ENCODE measurements around the gene PRR36.
A peak's percentile ranks its signal among the peaks of the same experiment; 100 is the strongest.
"Not testable (repeated sequence)": the region's sequence is repeated elsewhere in the genome, so short reads cannot be mapped to it uniquely, and the experiment has no call there.

Gene PRR36

GRCh38 chr19:7863157-7863970, 10.8 kb downstream of the PRR36 start:
- DNase-seq (ENCODE audit: low read depth), result no peak
- H3K4me3 ChIP-seq (ENCODE audit: control insufficient read depth, low read depth, low read length), result no peak overlapping the region
- TF ChIP-seq, protein P1, sequence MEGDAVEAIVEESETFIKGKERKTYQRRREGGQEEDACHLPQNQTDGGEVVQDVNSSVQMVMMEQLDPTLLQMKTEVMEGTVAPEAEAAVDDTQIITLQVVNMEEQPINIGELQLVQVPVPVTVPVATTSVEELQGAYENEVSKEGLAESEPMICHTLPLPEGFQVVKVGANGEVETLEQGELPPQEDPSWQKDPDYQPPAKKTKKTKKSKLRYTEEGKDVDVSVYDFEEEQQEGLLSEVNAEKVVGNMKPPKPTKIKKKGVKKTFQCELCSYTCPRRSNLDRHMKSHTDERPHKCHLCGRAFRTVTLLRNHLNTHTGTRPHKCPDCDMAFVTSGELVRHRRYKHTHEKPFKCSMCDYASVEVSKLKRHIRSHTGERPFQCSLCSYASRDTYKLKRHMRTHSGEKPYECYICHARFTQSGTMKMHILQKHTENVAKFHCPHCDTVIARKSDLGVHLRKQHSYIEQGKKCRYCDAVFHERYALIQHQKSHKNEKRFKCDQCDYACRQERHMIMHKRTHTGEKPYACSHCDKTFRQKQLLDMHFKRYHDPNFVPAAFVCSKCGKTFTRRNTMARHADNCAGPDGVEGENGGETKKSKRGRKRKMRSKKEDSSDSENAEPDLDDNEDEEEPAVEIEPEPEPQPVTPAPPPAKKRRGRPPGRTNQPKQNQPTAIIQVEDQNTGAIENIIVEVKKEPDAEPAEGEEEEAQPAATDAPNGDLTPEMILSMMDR (conservative IDR thresholded peaks at IDR 0.05; ENCODE audit: control insufficient read depth, insufficient read depth, low read depth, low read length), result no peak

DNA sequence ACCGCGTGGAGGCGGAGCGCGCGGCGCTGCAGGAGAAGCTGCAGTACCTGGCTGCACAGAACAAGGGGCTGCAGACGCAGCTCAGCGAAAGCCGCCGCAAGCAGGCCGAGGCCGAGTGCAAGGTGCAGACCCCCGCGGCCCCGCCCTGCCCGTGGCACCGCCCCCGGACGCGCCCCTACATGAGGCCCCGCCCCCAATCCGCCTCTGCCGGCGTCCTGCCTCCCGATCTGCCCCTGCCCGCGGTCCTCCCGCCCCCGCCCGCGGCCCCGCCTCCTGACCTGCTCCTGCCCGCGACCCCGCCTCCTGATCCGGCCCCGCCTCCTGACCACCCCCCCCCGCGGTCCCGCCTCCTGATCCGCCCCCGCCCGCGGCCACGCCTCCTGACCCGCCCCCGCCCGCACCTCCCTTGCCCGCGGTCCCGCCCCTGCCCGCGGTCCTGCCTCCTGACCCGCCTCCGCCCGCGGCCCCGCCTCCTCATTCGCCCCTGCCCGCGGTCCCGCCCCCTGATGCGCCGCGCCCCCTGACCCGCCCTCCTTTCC, 11.7 kb downstream of the PRR36 start:
- DNase-seq (ENCODE audit: low read depth), result peak; percentile 27
- no peak overlapping the region for H3K4me3 ChIP-seq (ENCODE audit: control insufficient read depth, low read depth, low read length)
- TF ChIP-seq, protein P1 (conservative IDR thresholded peaks at IDR 0.05; ENCODE audit: control insufficient read depth, insufficient read depth, low read depth, low read length), result no peak

DNA sequence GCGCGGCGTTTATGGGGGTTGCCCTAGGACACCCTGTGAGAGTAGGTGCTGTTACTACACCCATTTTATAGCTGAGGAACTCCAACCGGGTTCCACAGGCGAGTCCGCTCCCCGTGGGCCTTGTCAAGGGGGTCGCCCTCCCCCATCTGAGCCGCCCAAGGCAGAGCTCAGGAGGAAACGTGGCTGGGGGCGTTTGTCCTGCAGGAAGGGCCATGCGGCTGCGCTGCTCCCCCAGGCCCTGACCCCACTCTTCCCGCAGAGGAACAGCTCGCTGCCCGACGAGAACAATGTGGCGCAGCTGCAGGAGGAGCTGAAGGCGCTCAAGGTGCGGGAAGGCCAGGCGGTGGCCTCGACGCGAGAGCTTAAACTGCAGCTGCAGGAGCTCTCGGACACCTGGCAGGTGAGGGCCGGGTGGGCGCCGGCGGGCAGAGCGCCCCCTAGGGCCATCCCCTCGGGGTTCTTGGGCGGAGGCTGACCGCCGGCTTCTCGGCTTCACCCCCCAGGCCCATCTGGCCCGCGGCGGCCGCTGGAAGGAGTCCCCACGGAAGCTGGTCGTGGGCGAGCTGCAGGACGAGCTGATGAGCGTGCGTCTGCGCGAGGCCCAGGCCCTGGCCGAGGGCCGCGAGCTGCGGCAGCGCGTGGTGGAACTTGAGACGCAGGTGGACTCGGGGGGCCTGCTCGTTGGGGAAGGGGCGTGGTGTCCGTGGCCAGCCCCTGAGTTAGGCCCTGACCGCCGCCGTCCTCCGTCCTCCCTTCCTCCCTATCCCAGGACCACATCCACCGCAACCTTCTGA, 12.4 kb downstream of the PRR36 start:
- no peak for DNase-seq (ENCODE audit: low read depth)
- TF ChIP-seq, protein P1 (conservative IDR thresholded peaks at IDR 0.05; ENCODE audit: control insufficient read depth, insufficient read depth, low read depth, low read length), result no peak
- H3K4me3 ChIP-seq (ENCODE audit: control insufficient read depth, low read depth, low read length), result no peak overlapping the region

DNA sequence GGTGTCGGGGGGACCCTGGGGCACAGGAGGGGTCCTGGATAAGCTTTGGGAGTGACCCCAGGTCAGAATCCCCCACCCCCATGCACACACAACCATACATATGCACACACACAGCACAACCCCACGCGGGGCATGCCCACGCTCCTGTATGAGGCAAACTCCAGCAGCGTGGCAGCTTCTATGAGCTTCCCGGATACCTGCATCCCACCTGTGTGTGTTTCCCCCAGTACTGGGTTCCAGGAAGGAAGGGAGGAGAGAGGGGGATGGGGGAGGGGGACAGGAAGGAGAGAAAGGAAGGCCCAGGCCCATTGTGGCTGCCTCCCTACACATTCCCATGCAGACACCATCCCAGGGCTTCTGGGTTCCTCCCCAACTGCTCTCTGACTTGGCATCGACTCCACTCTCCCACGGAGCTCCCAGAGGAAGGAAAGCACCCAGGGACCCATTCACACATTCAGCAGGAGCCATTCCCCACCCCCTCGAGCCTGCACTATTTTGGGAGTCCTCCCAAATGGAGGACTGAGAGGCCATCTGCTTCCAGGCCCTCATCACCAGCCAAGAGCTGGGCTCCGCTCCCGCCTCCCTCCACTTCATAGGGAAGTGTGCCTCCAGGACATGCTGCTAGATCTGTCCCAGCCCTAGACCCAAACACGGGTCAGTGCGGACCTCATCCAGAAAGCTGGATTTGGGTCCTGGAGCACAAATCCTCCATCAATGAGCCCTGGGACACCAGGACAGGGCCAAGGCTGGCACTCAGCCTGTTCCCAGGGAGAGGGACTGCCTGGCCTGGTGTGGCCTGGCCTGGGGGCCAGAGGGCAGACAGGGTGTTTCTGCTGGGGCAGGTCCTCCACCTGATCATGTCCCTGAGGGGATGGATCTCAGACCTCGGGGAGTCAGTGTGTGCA, 13.2 kb downstream of the PRR36 start:
- no peak overlapping the region for H3K4me3 ChIP-seq (ENCODE audit: control insufficient read depth, low read depth, low read length)
- no peak for DNase-seq (ENCODE audit: low read depth)
- TF ChIP-seq, protein P1 (conservative IDR thresholded peaks at IDR 0.05; ENCODE audit: control insufficient read depth, insufficient read depth, low read depth, low read length), result no peak

GRCh38 chr19:7859831-7860713, 14.1 kb downstream of the PRR36 start:
- DNase-seq (ENCODE audit: low read depth), result no peak
- no peak overlapping the region for H3K4me3 ChIP-seq (ENCODE audit: control insufficient read depth, low read depth, low read length)
- TF ChIP-seq, protein P1 (conservative IDR thresholded peaks at IDR 0.05; ENCODE audit: control insufficient read depth, insufficient read depth, low read depth, low read length), result no peak

DNA sequence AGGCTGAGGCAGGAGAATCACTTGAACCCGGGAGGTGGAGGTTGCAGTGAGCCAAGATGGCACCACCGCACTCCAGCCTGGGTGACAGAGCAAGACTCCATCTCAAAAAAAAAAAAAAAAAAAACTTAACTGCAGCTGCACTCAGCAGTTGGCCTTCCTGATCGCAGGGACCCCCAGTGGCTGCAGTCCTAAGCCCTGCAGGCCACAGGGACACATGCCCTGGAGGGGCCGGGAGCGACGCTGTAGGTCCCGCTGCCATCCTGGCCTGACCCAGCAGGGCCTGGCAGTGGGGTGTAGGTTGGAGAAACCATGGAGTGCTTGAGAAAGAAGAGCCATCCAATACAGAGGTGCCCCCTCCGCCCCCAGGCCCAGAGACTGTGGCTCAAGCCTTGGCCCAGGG, 15.1 kb downstream of the PRR36 start:
- not testable (repeated sequence) for DNase-seq (ENCODE audit: low read depth); H3K4me3 ChIP-seq (ENCODE audit: control insufficient read depth, low read depth, low read length)
